GM18511 (cell line): ENCODE measurements around the gene SLC39A7.
A peak's percentile ranks its signal among the peaks of the same experiment; 100 is the strongest.
"Not testable (repeated sequence)": the region's sequence is repeated elsewhere in the genome, so short reads cannot be mapped to it uniquely, and the experiment has no call there.

Experiments
- ATAC-seq: cut with Tn5 transposase; IDR thresholded peaks from one replicate; pipeline ENCODE4 v1.9.1; 2021; ENCODE audit warnings: mild to moderate bottlenecking, moderate library complexity; ENCODE audit not compliant: unreplicated experiment

The SLC39A7 gene

GRCh38 chr6:33226503-33227120, 25.9 kb downstream of the SLC39A7 start:
- not testable (repeated sequence) for ATAC-seq

GRCh38 chr6:33235221-33235634, 34.6 kb downstream of the SLC39A7 start:
- no peak for ATAC-seq

- ATAC-seq, result no peak
Measured at GRCh38 chr6:33236328-33236727, 35.7 kb downstream of the SLC39A7 start.

GRCh38 chr6:33236852-33237251, 36.2 kb downstream of the SLC39A7 start:
- no peak for ATAC-seq

- no peak for ATAC-seq
Measured at GRCh38 chr6:33237741-33238140, 37.1 kb downstream of the SLC39A7 start.

GRCh38 chr6:33241968-33242367, 41.3 kb downstream of the SLC39A7 start:
- ATAC-seq, result no peak

GRCh38 chr6:33243476-33243875, 42.8 kb downstream of the SLC39A7 start:
- ATAC-seq, result no peak

GRCh38 chr6:33247977-33248642, 47.4 kb downstream of the SLC39A7 start:
- peak; percentile 43 for ATAC-seq

GRCh38 chr6:33248643-33248931, 47.9 kb downstream of the SLC39A7 start:
- ATAC-seq, result peak; percentile 14

- peak; percentile 90 for ATAC-seq
Measured at GRCh38 chr6:33248932-33249731, 48.5 kb downstream of the SLC39A7 start.

- ATAC-seq, result no peak
Measured at GRCh38 chr6:33249732-33250630, 49.3 kb downstream of the SLC39A7 start.

GRCh38 chr6:33250731-33251130, 50.1 kb downstream of the SLC39A7 start:
- no peak for ATAC-seq

GRCh38 chr6:33251395-33252012, 50.8 kb downstream of the SLC39A7 start:
- ATAC-seq, result no peak

- ATAC-seq, result no peak
Measured at GRCh38 chr6:33252759-33253158, 52.1 kb downstream of the SLC39A7 start.
